ENCODE results near the gene TC2N. TPM values are rescaled to one million over a fixed set of nuclear protein-coding genes. Genes with fewer than 3 reads are reported as not detected.

The TC2N gene
- total RNA-seq, 1 donor from 2014 or later = not detected

GRCh38 chr14:91857614-91858013 is 9.7 kb downstream of the TC2N start:
- H3K9me3 Mint-ChIP-seq = no peaks in the 10 kb centered on the region
- H3K36me3 Mint-ChIP-seq (ENCODE audit: low read depth) = no peaks in the 10 kb centered on the region
- no peaks in the 10 kb centered on the region for H3K4me1 Mint-ChIP-seq
- DNase-seq (ENCODE audit: low read depth, low spot score) = no peak
- H3K27me3 Mint-ChIP-seq (ENCODE audit: low read depth) = peaks cover 21% of the 10 kb centered on the region
- H3K4me3 Mint-ChIP-seq = no peak overlapping the region
- TF ChIP-seq CTCF (conservative IDR thresholded peaks at IDR 0.05) = no peak
- no peak overlapping the region for H3K27ac Mint-ChIP-seq (ENCODE audit: unreplicated experiment)

GRCh38 chr14:91854327-91854934 is 12.9 kb downstream of the TC2N start:
- Mint-ChIP-seq H3K4me3 (no peak overlapping the region), H3K9me3 (no peaks in the 10 kb centered on the region), H3K36me3 (ENCODE audit: low read depth) (no peaks in the 10 kb centered on the region), H3K27me3 (ENCODE audit: low read depth) (peaks cover 18% of the 10 kb centered on the region), H3K4me1 (no peaks in the 10 kb centered on the region), H3K27ac (ENCODE audit: unreplicated experiment) (no peak overlapping the region)
- TF ChIP-seq CTCF (conservative IDR thresholded peaks at IDR 0.05) = no peak
- DNase-seq (ENCODE audit: low read depth, low spot score) = no peak

DNA sequence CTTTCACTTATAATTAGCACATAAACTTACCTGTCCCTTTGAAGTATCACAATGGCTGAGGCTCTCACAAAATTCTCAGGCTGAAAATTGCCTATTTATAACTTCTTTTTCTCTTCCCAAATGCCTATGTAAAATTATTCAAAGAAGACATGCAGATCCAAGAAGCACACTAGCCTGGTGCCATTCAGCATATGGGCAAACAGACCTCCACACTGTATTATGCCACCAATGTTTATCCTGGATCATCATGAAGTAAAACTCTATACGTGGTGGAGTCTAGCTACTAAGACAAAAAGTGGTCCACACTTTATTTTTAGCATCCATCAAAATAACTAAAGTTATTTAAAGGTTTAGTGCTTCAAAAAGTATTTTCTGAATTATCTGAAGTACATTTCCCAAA is 15.8 kb downstream of the TC2N start:
- Mint-ChIP-seq H3K9me3 (no peaks in the 10 kb centered on the region), H3K4me1 (no peaks in the 10 kb centered on the region), H3K27ac (ENCODE audit: unreplicated experiment) (no peak overlapping the region), H3K36me3 (ENCODE audit: low read depth) (no peaks in the 10 kb centered on the region), H3K4me3 (no peak overlapping the region), H3K27me3 (ENCODE audit: low read depth) (peaks cover 19% of the 10 kb centered on the region)
- no peak for TF ChIP-seq CTCF (conservative IDR thresholded peaks at IDR 0.05)
- DNase-seq (ENCODE audit: low read depth, low spot score) = no peak

DNA sequence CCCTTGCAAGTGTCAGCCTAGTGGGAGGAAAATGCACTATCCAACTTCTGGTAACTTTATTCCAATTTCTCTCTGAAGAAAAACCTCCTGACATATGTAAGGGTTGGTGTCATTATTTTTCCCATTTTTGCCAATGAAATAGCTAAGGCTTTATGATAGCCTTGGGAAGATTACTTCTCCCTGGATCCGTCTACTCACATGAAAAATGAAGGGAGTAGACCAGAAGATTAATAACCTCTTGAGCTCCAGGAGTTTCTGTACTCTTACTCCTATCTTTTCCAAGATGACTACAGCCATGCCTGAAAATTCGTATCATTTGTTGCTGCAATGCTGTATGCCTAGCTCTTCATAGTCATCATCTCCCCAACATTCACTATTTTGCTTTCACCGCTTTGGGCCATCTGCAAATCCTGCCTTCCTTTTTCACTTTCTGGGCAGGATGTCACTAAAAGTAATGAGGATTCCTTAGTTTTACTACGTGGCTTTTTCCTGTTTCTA is 18.8 kb downstream of the TC2N start:
- Mint-ChIP-seq H3K27ac (ENCODE audit: unreplicated experiment) (no peak overlapping the region), H3K9me3 (no peaks in the 10 kb centered on the region), H3K36me3 (ENCODE audit: low read depth) (no peaks in the 10 kb centered on the region), H3K27me3 (ENCODE audit: low read depth) (peaks cover 18% of the 10 kb centered on the region), H3K4me1 (no peaks in the 10 kb centered on the region), H3K4me3 (no peak overlapping the region)
- no peak for TF ChIP-seq CTCF (conservative IDR thresholded peaks at IDR 0.05)
- DNase-seq (ENCODE audit: low read depth, low spot score) = no peak

DNA sequence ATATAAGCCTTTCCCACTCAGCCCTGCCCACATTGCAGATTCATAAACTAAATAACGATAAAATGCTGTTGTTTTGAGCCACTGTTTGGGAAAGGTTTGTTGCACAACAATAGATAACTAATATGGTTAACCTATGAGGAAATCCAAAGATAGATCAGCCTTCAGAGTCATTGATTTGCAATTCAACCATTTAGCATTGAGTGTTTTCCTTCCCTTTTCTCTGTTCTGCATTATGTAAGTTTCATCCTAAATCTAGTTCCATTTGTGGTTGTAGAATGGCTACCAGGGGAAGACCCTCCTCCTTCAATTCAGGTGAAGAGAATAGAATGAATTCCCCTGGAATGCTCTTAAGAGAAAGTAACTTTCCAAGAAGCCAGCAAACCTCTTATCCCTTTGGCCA is 19.6 kb downstream of the TC2N start:
- no peak for DNase-seq (ENCODE audit: low read depth, low spot score)
- H3K4me3 Mint-ChIP-seq = no peak overlapping the region
- H3K27ac Mint-ChIP-seq (ENCODE audit: unreplicated experiment) = no peak overlapping the region
- TF ChIP-seq CTCF (conservative IDR thresholded peaks at IDR 0.05) = no peak
- H3K9me3 Mint-ChIP-seq = no peaks in the 10 kb centered on the region
- peaks cover 14% of the 10 kb centered on the region for H3K27me3 Mint-ChIP-seq (ENCODE audit: low read depth)
- no peaks in the 10 kb centered on the region for H3K36me3 Mint-ChIP-seq (ENCODE audit: low read depth)
- H3K4me1 Mint-ChIP-seq = no peaks in the 10 kb centered on the region
